Suprapubic skin (tissue), 4 donors: ENCODE data around the gene DPEP2.

ENCODE experiments used
- CTCF ChIP-seq, 2 donors: fragments of 200-600 bp in 1 of 2; fragments of 450-650 bp in 1 of 2; sonication (generic) in 1 of 2; IDR thresholded peaks; one replicate each; pipeline ENCODE4 v1.5.1; 2016 to 2019; ENCODE audit warnings: antibody characterized with exemption in 2 of 2, mild to moderate bottlenecking in 1 of 2, moderate library complexity in 1 of 2
- POLR2A ChIP-seq, 2 donors: fragments of 450-650 bp; IDR thresholded peaks; one replicate each; pipeline ENCODE4 v1.6.1; 2017; ENCODE audit warnings: antibody characterized with exemption in 2 of 2, mild to moderate bottlenecking in 2 of 2, moderate library complexity in 2 of 2
- POLR2AphosphoS5 ChIP-seq, 3 donors: sonication (generic); formaldehyde crosslinking; IDR thresholded peaks; one replicate each; pipeline ENCODE4 v1.6.1; 2017; ENCODE audit warnings: antibody characterized with exemption in 3 of 3

- TF ChIP-seq POLR2AphosphoS5 (IDR thresholded peaks at IDR 0.05) = no peak
- peak; percentile 84 to 88 for TF ChIP-seq CTCF (IDR thresholded peaks at IDR 0.05)
- no peak for TF ChIP-seq POLR2A (IDR thresholded peaks at IDR 0.05)
Observed at GRCh38 chr16:68040506-68041288, 41.4 kb upstream of the DPEP2 start.
